OCI-LY3 (cell line): ENCODE measurements around the gene COPG1.
"Not testable (repeated sequence)": the region's sequence is repeated elsewhere in the genome, so short reads cannot be mapped to it uniquely, and the experiment has no call there.

Experiments used
- CTCF ChIP-seq: fragments of 200-600, 300-600 bp; sonication (generic); IDR thresholded peaks from 2 replicates; pipeline ENCODE4 v1.5.1; 2014; ENCODE audit warnings: antibody characterized with exemption, low read length, low read depth
- EZH2phosphoT487 ChIP-seq: fragments of 200-600 bp; shearing (Covaris generic); IDR thresholded peaks from 2 replicates; pipeline ENCODE4 v1.6.1; 2018; ENCODE audit warnings: antibody characterized with exemption, mixed run types, low read depth

DNA sequence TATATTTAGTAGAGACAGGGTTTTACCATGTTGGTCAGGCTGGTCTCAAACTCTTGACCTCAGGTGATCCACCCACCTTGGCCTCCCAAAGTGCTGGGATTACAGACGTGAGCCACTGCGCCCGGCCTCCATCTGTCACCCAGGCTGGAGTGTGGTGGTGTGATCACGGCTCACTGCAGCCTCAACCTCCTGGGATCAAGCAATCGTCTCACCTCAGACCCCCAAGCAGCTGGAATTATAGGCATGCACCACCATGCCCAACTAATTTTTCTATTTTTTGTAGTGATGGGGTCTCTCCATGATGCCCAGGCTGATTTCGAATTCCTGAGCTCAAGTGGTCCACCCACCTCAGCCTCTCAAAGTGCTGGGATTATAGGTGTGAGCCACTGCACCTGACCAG is 15.6 kb downstream of the COPG1 start:
- TF ChIP-seq CTCF, EZH2phosphoT487: not testable (repeated sequence)
